ENCODE data around the gene RHOBTB3. TPM values are rescaled to one million over a fixed set of nuclear protein-coding genes. Genes with fewer than 3 reads are reported as not detected.
"Not testable (repeated sequence)": the region's sequence is repeated elsewhere in the genome, so short reads cannot be mapped to it uniquely, and the experiment has no call there.

The RHOBTB3 gene
- total RNA-seq, 1 experiment from 2014 or later = 24.7 TPM

DNA sequence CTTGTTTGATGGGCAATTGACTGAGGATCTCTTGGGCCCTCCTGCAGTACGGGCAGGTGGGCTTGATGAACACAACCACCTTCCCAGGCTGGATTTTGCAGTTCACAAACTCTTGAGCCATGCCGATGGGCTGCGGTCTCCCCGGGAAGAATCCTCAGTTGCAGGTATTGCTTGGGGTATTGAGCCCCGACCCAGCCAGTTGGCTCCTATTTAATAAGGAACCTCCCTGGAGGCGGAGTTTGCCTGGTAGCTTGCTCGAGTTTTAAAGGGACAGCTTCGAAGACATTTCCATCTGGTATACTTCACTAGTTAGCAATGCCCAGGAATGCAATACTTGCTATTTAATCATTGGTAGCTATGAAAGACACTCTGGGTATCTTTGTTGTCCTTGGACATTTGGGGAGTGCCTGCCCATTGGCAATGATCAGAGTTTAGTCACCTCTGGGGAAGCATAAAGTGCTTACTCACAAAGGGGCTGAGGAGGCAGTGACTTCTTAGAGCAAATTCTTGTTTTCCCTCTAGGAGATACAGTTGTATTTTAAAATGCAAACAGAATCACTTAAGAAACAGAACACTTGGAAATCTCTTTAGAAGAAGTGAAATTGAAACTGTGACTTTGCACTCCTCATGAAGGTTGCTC is 91.5 kb downstream of the RHOBTB3 start, which contains the start of gene GLRX:
Gene GLRX, minus strand, starts transcription at position 185 of the 640 bp plus-strand sequence. Its CDS starts 64 bp downstream, at position 121.
- DNase-seq (ENCODE audit: low read depth) = peak; percentile 76
- in situ Hi-C loops (cut with HindIII; ENCODE audit: low pct_unique_long_range_greater_than_20kb, low sequenced_read_pairs) = no loop called here

- no peak for DNase-seq (ENCODE audit: low read depth)
- in situ Hi-C loops (cut with HindIII; ENCODE audit: low pct_unique_long_range_greater_than_20kb, low sequenced_read_pairs) = no loop called here
These were observed 92.1 kb downstream of the RHOBTB3 start for GRCh38 chr5:95823218-95823737.

GRCh38 chr5:95823738-95824609 is 92.8 kb downstream of the RHOBTB3 start:
- DNase-seq (ENCODE audit: low read depth) = peak; percentile 87
- in situ Hi-C loops (cut with HindIII; ENCODE audit: low pct_unique_long_range_greater_than_20kb, low sequenced_read_pairs) = no loop called here

GRCh38 chr5:95824747-95825146 is 93.6 kb downstream of the RHOBTB3 start:
- in situ Hi-C loops (cut with HindIII; ENCODE audit: low pct_unique_long_range_greater_than_20kb, low sequenced_read_pairs) = no loop called here
- DNase-seq (ENCODE audit: low read depth) = no peak

- in situ Hi-C loops (cut with HindIII; ENCODE audit: low pct_unique_long_range_greater_than_20kb, low sequenced_read_pairs) = no loop called here
These were observed 94.4 kb downstream of the RHOBTB3 start for GRCh38 chr5:95825495-95825894.

GRCh38 chr5:95826949-95827891 is 96.1 kb downstream of the RHOBTB3 start:
- in situ Hi-C loops (cut with HindIII; ENCODE audit: low pct_unique_long_range_greater_than_20kb, low sequenced_read_pairs) = no loop called here
- no peak for DNase-seq (ENCODE audit: low read depth)

More at GRCh38 chr5:95825495-95825894, 94.4 kb downstream of the RHOBTB3 start:
- no peak for DNase-seq (ENCODE audit: low read depth)

- in situ Hi-C loops (cut with HindIII; ENCODE audit: low pct_unique_long_range_greater_than_20kb, low sequenced_read_pairs) = no loop called here
- no peak for DNase-seq (ENCODE audit: low read depth)
These were observed 96.7 kb downstream of the RHOBTB3 start for GRCh38 chr5:95827892-95828246.

GRCh38 chr5:95830226-95830625 is 99.1 kb downstream of the RHOBTB3 start:
- in situ Hi-C loops (cut with HindIII; ENCODE audit: low pct_unique_long_range_greater_than_20kb, low sequenced_read_pairs) = no loop called here
- DNase-seq (ENCODE audit: low read depth) = no peak

DNA sequence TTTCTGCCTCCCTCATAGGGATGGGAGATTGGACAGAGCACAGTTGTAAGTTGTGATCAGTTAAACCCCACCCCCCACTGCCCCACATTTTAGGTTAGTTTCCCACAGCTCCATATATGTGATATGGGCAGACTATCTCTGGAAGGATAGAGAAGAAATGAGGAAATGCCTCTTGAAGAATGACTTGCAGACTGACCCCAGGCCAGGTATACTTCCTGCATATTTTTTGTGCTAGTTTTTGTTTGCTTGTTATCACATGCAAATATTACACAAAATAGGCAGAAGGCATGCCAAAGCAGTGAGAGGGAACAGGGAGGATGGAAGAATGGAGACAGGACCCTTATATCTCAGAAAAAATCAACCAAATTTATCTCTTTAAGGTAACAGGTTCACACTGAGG is 101.5 kb downstream of the RHOBTB3 start:
- in situ Hi-C loops (cut with HindIII; ENCODE audit: low pct_unique_long_range_greater_than_20kb, low sequenced_read_pairs) = no loop called here
- DNase-seq (ENCODE audit: low read depth) = no peak

DNA sequence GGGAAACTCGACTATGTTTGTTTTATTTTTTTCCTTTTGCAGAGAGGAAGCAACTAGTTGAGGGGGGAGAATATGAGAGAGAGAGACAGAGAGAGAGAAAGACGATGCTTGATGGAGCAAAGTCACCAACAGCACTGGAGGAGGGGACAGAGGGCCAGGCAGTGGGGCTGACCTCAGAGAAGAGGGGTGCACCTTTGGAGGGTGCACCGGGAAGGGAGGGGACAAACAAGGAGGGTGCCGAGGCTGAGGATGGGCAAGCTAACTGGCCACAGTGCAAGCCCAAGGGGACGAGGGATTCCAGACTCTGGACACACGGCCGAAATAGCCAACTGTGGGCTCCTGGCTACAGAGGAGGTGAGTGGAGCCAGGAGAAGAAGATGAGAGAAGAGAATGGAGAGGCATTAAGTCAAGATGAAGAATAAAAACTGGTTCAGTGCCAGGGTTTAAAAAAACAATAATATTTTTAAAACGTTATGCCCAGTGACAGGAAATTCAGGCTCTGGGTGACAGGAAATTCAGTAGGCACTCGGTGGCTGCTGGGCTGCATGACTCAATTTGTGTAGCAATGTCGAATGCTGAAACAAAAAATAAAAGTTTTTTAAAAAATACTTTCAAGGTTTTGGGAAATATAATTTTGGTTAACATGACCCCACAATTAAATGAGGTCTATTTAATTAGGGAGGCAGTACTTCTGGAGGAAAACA is 104.7 kb downstream of the RHOBTB3 start:
- in situ Hi-C loops (cut with HindIII; ENCODE audit: low pct_unique_long_range_greater_than_20kb, low sequenced_read_pairs) = no loop called here
- DNase-seq (ENCODE audit: low read depth) = no peak

GRCh38 chr5:95836544-95836943 is 105.4 kb downstream of the RHOBTB3 start:
- in situ Hi-C loops (cut with HindIII; ENCODE audit: low pct_unique_long_range_greater_than_20kb, low sequenced_read_pairs) = no loop called here
- DNase-seq (ENCODE audit: low read depth) = no peak

- in situ Hi-C loops (cut with HindIII; ENCODE audit: low pct_unique_long_range_greater_than_20kb, low sequenced_read_pairs) = not testable (repeated sequence)
These were observed 105.8 kb downstream of the RHOBTB3 start for GRCh38 chr5:95836971-95837370.

DNA sequence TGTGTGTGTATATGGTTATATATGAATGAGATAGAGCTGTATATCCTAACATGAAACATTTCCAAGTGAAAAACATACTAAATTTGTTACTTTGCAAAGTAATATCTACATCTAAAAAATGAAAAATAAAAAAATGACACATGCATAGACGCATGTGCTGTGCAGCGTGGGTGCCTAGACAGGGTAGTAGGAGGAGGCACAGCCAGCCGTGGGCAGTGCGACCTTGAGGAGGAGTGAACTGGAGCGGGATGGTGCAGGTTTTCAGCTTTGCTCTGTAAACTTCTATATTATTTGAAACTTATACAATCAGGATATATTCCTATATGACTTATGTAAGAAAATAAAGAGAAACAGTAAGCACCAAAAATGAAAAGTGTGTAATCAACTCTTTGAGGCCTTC is 106.4 kb downstream of the RHOBTB3 start:
- DNase-seq (ENCODE audit: low read depth) = no peak
- in situ Hi-C loops (cut with HindIII; ENCODE audit: low pct_unique_long_range_greater_than_20kb, low sequenced_read_pairs) = no loop called here

More at GRCh38 chr5:95836971-95837370, 105.8 kb downstream of the RHOBTB3 start:
- not testable (repeated sequence) for DNase-seq (ENCODE audit: low read depth)

DNA sequence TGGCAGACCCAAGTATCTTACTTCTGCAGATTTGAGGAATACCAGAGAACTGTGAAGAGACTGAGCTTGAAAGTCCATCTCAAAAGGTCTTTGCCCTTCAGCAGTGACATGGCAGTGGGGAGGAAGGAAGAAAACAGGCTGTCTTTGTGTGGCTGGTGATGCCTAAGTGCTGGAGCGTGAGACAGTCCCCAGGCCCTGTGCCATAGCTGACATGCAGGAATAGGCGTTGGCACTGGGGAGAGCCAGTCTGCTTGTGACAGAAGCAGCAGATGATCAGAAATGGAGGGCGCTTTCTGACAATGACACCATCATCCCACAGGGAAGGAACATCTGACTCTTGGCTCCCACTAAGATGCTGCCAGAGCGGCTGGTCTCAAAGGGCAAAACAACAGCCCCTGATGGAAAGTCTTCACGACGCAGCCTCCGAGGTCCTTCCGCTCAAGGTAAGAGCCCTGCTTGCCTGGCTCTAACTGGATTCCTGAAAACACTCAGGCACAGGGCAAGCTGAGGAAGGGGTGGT is 106.9 kb downstream of the RHOBTB3 start:
- in situ Hi-C loops (cut with HindIII; ENCODE audit: low pct_unique_long_range_greater_than_20kb, low sequenced_read_pairs) = no loop called here
- no peak for DNase-seq (ENCODE audit: low read depth)

- no peak for DNase-seq (ENCODE audit: low read depth)
- in situ Hi-C loops (cut with HindIII; ENCODE audit: low pct_unique_long_range_greater_than_20kb, low sequenced_read_pairs) = no loop called here
These were observed 107.4 kb downstream of the RHOBTB3 start for GRCh38 chr5:95838556-95838955.

DNA sequence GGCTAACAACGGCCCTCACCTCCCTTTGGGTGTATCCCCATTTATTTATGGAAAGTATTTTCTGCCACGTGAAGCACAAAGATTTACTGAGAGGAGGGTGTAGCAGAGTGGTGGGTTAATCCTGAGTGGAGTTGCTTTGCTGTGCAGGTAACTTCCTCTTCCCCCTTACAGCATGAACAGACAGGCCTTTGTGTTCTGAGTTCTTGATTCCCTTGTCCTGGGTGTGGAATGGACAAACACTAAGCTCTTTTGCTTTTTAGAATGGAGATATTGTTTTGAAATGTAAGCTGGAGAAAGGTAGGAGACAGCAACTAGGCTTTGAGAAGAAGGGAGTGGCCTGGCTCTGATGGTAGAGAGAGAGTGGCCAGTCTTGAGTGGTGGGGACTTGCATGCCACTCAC is 108.5 kb downstream of the RHOBTB3 start:
- no peak for DNase-seq (ENCODE audit: low read depth)
- in situ Hi-C loops (cut with HindIII; ENCODE audit: low pct_unique_long_range_greater_than_20kb, low sequenced_read_pairs) = no loop called here

DNA sequence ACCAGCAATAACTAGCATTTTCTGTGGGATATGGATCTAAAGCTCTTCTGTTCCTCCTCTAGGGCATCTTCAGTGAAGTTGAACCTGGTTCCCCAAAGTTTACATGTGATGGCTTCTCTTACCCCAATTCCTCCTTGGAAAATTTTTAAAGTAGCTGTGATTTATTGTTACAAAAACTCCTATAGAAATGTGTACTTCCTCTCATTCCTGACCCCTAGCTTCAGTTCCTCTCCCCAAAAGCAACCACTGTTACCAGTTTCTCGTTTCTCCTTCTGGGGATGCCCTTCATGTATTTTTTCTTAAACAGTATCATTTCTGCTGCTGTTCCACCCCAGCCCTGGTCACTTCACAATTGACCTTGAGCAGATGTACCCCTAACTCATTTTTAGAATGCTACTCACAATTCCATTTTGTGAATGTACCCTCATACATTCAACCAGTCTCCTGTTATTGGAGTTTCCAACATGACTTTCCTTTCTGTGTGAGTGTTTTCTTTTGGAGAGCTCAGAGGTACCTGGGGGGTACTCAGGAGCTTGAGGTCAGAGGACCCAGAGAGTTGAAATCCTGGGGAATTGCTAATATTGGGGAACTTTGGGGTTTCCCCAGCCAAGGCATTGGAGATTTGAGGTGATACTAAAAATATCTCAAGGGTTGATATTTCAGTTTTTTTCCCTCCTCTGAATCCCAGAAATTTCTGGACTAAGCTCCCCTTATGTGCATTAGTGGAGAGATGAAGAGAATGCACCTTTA is 110.0 kb downstream of the RHOBTB3 start:
- in situ Hi-C loops (cut with HindIII; ENCODE audit: low pct_unique_long_range_greater_than_20kb, low sequenced_read_pairs) = no loop called here
- no peak for DNase-seq (ENCODE audit: low read depth)
